HG03460 (cell line): Measurements from ENCODE around the gene GPAT3.
"Not testable (repeated sequence)": the region's sequence is repeated elsewhere in the genome, so short reads cannot be mapped to it uniquely, and the experiment has no call there.

Source experiments
- ATAC-seq: cut with Tn5 transposase; IDR thresholded peaks from one replicate; pipeline ENCODE4 v1.9.1; 2021; ENCODE audit not compliant: unreplicated experiment

GPAT3 gene

GRCh38 chr4:83591730-83592129 is 55.8 kb downstream of the GPAT3 start:
- ATAC-seq, result no peak

DNA sequence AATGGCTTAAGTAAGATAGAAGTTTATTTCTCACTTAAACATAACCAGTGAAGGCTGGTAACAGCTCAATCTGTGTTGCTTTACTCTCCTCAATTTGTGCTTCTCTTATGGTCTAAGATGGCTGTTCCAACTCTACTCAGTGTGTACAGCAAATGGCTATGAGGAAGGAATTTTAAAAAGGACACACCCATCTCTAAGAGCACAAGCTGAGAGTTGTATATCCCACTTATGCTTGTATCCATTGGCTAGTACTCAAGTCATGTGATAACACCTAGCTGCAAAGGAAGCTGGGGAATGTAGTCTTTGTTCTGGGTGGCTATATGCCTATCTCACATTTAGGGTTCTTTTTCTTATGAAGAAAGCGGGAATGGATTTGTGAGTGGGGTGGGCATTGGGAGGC is 63.3 kb downstream of the GPAT3 start:
- peak; percentile 74 for ATAC-seq

DNA sequence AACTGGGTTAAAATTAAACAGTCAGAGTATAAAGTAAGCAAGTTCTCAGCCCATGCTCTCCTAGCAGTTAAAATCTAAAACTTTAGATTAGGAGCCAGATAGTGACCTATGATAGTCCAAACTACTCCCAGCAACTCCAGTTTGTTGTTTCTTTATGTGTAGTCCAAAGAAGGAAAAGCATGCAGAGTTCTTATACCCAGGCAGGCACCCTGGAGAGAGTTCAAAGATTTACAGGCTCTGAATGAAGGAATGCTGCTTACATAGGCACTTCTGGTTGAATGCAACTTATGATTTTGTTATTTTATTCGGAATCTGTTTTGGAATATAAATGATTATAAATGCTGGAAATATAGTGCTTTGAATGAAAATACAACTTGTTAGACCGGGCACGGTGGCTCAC is 67.2 kb downstream of the GPAT3 start:
- no peak for ATAC-seq

- ATAC-seq, result no peak
Measured at GRCh38 chr4:83604321-83604720, 68.4 kb downstream of the GPAT3 start.

DNA sequence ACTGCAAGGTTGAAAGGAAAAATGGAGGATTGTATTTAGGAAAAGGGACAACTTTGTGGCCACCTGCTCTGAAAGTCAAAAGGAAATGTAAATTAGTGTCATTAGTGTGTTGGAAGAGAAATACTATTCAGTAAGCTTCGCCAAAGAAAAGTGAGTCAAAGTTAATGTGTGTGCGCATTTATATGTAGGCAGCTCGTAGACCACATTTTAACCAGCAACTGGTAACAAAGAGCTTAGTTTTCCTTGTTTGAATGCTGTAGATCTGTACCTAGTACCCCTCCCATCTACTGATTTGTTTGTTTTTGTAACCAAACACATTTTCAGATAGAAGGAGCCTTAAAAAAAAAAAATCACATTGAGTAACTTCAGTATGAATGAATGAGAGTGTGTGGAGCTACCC is 69.3 kb downstream of the GPAT3 start:
- ATAC-seq, result no peak

DNA sequence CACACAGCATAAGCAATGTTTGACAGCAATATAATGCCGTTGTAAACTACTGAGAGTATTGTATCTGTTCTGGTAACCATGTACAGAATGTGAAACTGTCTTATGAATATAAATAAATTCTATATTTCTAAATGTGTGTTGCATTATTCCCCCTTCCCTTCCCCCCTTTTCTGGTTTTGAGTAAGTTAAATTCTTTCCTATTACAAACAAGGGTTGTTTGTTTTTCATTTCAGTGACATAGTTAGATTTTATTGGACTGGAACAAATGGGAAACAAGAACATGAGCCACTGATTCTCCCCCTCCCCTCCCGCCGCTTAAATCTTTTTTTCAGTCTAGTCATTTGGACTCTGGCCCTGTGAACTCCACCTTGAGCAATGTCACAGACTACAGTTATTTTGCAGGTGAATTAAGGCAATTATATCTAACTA is 69.8 kb downstream of the GPAT3 start:
- no peak for ATAC-seq

DNA sequence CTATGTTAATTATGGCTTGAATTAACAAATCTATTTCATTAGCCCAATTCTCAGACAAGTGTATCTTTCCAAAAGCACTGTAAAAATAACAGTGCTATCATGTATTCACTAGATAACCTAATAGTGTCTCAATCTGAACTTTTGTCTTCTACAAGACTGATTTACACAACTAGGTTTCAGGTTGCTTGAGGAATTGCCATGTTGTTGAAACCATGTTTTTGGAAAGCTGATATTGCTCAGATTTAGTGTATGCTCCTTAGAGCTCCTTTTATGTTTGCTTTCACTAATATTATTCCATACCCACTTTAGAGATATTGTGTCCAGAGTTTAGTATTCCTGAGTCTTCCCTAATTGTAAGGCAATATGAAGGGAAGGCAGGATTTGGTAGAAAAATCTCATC is 70.6 kb downstream of the GPAT3 start:
- no peak for ATAC-seq

- ATAC-seq, result no peak
Measured at GRCh38 chr4:83606898-83607297, 71.0 kb downstream of the GPAT3 start.

GRCh38 chr4:83609365-83609764 is 73.5 kb downstream of the GPAT3 start:
- ATAC-seq, result no peak

GRCh38 chr4:83610729-83611128 is 74.8 kb downstream of the GPAT3 start:
- ATAC-seq, result no peak

DNA sequence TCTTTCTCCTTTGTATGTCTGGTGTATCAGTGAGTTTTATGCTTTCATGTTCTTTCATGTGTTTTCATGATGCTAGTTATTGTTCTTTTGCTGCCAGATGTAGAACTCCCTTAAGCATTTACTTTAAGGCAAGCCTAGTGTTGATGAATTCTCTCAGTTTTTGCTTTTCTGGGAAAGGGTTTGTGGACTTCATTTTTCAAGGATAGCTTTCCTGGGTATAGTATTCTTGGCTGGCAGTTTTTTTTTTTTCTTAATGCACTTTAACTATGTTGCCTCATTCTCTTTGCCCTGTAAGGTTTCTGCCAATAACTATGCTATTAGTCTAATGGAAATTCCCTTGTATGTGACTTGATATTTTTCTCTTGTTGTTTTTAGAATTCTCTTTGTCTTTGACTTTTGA is 77.1 kb downstream of the GPAT3 start:
- no peak for ATAC-seq

DNA sequence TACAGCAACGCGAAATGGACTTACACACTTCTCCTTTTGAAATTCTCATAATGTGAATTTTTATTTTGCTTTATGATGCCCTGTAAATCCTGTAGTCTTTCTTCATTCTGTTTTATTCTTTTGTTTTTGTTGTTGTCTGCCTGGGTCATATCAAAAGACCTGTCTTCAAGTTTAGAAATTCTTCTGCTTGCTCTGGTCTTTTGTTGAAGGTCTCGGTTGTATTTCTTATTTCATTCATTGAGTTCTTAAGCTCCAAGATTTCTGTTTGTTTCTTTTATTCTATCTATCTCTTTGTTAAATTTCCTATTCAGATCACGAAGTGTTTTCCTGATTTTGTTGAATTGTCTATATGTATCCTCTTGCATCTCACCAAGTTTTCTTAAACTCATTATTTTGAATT is 78.1 kb downstream of the GPAT3 start:
- no peak for ATAC-seq

DNA sequence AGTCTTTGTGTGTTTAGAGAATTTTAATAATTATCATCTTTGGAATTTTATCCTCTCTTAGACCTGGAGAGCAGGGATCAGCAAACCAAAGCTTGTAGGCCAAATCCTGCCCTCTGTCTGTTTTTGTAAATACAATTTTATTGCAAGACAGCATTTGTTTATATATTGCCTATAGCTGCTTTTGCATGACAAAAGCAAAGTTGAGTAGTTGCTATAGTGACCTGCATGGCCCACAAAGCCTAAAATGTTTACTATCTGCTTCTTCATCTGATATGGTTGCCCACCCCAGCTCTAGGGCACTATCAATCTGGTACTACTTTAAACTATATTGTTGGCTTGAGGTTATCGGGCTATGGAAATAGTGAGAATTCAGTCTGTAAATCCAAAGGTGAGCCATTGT is 80.3 kb downstream of the GPAT3 start:
- ATAC-seq, result no peak

DNA sequence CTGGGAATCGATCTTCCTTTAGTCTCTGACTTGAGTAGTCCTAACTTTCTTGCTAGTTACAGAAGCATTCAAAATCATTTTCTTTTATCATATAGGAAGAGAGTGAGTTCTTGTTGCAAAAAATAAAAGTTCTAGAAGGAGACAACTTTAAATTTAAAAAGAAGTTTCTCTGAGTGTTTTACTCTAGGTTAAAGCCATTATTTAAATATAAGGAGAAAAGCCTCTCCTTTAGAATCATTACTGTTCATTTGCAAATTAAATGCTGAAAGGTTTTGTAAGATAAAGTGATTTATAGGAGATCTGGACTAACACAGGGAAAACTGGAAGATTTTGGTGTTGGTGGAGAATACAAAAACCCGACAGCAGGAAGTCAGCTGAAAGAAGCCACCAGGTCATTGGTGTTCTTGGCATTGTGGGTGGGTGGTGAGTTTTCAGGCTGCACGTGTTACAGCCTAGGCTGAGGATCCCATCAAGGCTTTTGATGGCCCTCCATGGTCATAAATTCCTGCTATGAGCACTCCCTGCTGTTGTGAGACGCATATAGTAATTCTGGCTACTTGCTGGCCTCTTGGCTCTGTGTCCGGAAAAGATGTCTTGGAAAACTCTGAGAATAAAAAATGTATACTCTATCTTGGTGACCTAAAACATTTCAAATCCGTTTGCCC is 81.6 kb downstream of the GPAT3 start:
- no peak for ATAC-seq

DNA sequence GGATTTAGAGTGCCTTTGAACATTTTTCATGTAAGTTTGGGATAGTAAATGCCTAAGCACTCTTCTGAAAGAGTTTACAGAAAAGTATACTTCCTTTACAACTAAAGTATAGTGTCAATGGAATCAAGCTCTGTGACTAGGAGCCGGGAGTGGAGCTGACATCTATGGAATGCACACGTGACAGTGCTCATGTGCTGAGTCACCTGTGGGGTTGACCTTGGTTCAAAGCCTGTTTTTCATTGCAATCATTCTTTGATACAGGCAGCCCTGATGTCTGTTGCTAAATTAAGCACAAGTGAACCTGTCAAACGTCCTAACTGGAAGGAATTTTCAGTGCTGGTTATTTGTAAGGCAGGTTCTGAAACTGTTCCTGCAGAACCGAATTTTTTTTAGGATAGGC is 82.5 kb downstream of the GPAT3 start:
- ATAC-seq, result no peak

GRCh38 chr4:83618991-83619645 is 83.2 kb downstream of the GPAT3 start:
- no peak for ATAC-seq

DNA sequence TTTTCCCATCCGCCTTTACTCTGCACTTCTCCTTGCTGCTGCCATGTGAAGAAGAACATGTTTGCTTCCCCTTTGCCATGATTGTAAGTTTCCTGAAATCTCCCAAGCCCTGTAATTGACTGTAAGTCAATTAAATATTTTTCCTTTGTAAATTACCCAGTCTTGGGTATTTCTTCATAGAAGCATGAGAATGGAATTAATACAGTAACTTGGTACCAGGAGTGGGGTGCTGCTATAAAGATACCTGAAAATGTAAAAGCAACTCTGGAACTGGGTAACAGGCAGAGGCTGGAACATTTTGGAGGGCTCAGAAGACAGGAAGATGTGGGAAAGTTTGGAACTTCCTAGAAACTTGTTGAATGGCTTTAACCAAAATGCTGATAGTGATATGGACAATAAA is 86.2 kb downstream of the GPAT3 start:
- not testable (repeated sequence) for ATAC-seq

DNA sequence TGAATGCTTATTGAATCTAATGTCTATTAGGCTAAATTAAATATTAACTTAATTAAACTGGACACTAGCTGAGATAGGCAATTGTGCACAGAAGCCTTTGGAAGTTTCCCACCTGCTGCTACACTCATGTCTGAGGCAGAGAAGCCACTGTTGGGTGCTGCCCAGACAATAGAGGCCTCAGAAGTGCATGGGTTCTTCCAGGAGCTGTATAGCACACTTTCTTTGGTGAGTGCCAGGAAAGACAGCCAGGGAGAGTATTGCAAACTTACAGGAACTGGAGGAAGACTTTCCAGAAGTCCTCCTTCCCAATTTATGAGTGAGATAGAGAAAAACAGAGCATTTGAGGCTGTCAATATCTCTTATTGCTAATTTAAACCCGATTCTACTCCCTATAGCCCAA is 89.9 kb downstream of the GPAT3 start:
- ATAC-seq, result no peak

DNA sequence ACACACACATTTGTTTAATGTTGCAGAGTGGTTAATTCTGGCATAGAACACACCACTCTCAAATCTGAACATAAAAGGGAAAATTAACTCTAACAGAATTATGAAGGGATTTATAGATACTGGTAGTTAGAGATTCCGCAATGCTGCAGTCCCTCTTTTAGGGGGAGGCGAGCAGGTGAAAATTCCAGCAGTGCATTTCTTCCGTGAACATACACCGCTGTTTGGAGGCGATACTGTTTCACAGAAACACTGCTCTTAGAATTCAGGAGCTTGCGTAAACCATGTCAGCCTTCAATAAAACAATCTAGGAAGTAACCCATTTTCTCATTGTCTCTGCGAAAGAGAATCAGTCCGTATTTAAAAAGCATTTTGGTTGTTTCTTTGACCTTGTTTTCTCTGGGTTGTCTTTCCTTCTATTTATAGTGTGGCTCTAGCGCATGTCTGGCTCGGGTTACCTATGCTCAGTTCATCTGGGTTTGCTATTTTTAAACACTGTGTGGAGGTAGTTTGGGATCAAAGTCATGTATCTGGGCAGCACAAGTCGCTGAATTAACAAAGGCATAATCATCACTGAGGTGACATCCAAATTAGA is 90.4 kb downstream of the GPAT3 start:
- no peak for ATAC-seq

DNA sequence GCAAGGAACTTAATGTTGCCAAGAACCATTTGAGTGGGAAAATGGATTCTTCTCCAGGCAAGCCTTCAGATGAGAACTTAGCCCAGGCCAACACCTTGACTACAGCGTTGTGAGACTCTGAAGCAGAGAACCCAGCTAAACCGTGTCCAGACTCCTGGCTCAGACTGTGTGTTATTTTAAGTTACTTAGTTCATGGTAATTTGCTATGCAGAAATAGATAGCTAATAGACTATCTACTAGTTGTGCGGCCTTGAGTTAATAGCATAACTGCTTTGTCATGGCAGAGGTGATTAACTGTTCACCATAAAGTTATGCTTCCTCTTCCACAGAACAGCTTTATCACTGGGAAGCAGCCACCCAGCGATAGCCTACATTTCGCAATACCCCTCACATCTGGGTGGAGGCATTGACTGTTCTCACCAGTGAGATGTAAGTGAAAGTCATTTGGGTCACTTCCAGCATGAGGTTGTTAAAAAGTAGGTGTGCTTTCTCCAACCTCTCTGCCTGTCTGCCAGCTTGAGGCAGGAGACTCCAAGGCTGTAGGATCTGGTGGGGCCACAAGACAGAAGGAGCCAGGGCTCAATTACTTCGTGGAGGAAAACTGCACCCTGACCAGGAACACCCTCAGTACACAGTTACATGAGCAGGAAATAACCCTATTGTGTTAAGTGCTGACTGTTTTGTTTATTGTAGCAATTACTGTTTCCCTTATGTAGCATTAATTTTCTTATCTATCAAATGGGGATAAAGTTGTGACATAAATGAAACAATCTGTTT is 94.2 kb downstream of the GPAT3 start:
- no peak for ATAC-seq

DNA sequence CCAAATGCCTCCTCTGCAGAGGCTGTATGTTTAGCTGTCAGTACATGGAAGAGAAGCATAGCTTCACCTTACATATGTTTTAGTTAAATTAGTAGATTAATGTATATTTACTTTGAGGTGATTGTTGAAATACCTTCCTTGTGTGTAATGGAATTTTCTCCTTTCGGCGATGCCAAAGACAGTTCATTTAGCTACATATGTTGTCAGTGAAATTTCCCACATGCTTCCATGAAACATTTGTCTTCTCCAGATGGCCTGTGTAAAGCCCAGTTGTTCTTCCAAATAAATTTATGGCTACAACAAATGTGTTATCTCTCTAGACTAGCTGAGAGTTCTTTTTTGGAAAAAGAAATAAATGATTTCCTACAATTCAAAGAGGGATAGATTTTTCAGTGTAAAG is 95.2 kb downstream of the GPAT3 start:
- no peak for ATAC-seq

DNA sequence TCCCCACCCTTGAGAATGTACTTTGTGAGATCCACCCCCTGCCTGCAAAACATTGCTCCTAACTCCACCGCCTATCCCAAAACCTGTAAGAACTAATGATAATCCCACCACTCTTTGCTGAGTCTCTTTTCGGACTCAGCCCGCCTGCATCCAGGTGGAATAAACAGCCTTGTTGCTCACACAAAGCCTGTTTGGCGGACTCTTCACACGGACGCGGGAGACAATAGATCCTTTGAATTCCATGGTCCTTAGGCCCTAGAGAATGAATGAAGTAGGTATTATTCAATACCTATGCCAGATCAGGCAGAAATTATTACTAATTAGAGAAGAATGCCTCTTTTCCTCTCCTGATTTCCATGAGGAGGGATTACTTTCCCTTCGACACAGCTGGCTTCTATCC is 101.0 kb downstream of the GPAT3 start:
- no peak for ATAC-seq
